GM19023 (cell line): ENCODE data around the gene LARGE1.
"Not testable (repeated sequence)": the region's sequence is repeated elsewhere in the genome, so short reads cannot be mapped to it uniquely, and the experiment has no call there.

Experiments used
- ATAC-seq: cut with Tn5 transposase; IDR thresholded peaks from one replicate; pipeline ENCODE4 v1.9.1; 2021; ENCODE audit warnings: mild to moderate bottlenecking, moderate library complexity; ENCODE audit not compliant: unreplicated experiment

Gene LARGE1

DNA sequence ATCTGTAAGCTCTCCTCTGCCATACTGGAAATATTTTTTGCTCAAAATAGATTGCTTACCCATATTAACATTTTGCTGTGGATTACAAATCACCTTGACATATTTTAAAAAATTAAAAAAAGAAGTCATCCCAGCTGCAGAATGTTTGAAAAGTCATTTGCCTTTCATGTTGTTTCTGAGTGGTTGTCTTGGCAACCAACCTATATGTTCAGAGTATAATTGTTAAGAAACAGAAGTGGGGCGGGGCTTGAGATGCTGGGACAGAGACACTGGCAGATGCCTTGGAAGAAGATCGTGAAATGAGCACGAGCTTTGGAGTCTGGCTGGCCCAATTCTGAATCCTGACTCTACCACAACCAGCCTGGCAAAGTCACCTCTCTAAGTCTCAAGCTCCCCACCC is 348.2 kb downstream of the LARGE1 start:
- ATAC-seq: no peak

DNA sequence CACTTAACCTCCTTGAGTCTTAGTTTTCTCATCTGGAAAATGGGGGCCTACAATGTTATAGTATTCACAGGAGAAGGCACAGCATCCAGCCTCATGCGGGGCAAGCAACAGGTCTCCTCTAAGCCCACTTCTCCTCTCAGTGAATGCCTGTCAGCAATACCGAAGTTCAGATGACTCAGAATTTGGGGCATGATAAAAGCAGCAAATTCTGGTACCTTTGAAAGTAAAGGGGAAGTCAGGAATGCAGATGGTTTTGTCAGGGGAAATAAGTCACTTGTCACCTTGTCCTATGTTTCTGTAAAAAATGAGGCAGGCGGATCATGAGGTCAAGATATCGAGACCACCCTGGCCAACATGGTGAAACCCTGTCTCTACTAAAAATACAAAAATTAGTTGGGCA is 350.2 kb downstream of the LARGE1 start:
- no peak for ATAC-seq

DNA sequence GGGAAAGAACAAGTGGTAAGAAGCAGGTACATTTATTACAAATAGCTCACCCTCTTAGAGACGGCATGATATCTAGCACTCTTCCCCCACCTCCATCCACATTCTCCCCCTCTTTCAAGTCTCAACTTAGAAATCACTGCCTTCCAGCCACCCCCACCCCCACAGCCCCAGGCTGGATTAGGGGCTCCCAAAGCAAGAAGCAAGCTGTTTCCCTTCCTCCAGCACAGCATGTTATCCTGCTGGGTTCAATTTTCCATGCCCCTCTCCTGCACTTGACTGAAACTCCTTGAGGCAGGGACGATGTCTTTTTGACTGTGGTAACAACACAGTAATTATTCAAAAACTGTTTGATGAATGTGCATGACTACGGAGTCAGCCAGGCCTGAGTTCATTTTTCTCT is 350.7 kb downstream of the LARGE1 start:
- no peak for ATAC-seq

DNA sequence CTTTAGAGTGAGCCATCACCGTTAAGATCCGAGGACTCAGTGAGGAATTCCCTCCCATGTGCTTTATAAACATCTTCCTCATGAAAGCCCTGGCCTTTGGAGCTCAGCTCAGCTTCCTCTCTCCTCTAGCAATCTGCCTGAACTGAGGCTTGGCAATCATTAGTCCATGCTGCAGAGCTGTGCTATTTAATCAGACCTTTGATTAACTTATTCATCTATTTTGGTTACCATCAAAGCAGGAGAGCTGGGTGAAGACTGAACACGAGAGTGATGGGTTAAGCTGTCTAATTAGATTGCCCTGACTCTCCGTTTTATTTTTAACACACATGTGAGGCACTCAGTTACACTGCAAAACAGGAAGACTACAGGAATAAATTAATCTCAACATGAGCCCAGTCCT is 351.3 kb downstream of the LARGE1 start:
- no peak for ATAC-seq

DNA sequence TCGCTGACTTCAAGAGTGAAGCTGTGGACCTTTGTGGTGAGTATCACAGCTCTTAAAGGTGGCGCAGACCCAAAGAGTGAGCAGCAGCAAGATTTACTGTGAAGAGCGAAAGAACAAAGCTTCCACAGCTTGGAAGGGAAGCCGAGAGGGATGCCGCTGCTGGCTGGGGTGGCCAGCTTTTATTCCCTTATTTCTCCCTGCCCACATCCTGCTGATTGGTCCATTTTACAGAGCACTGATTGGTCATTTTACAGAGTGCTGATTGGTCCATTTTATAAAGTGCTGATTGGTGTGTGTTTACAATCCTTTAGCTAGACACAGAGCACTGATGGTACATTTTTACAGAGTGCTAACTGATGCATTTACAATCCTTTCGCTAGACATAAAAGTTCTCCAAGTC is 353.8 kb downstream of the LARGE1 start:
- not testable (repeated sequence) for ATAC-seq

DNA sequence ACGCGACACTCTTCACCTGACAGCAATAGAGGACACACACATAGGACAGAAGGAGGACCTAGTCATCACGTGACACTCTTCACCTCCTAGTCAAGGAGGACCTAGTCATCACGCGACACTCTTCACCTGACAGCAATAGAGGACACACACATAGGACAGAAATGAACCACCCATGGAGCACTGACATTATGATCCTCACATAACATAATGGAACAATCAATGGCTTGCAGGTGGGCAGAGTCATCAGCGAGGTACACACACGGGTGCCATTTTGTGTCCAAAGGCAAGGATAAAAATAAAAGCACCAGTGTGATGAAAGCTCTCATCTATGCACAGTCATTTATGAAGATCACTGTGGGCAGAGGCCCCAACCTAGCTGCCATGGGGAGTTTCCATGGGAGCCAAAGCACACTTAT is 354.7 kb downstream of the LARGE1 start:
- no peak for ATAC-seq

DNA sequence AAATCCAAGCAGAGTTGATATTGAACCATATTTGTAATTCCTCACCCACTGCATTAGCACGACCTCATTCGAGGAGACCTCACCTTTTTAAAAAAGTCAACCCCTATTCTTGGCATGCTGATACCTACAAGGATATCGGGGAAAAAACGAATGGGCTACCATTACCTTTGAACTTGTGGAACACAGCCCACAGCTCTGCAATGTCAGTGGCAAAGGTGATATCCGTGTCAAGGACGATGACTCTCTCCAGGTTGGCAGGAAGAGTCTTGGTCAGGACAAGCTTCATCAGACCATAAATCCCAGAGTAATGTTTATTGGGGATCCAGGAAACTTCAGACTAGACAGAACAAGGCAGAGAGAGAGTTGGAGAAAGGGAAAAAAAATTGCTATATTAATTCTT is 355.6 kb downstream of the LARGE1 start:
- no peak for ATAC-seq

DNA sequence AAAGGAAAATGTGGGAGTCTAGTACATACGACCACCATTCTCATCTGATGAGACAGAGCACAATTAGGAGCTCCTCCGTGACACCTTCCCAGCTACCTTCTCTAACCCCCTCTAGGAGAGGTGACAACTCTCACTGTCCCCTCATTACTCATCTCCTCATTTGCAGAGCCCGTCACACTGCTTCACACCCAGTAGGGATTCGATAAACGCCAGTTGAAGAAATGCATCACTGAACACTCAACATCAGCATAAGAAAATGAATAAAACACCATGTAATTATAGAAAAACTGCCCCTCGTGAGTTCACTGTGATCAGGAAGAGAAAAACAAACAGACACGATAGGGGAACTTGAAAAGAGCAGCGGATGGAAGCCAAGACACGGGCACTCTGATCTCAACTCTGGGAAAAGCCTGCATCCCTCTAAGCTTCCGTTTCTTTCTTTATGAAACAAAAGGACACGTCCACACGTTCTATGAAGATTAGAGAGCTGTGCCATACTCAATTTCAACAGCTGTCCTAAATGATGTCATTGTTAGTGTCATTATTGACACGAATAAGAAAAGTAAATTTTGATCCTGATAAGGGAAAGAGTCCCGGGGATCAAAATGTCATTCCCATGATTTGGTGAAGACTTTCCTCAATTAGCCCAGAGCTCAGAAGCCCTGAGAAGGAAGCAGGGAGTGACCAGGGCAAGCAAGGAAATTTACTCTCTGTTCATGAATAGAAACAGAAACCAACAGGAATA is 356.9 kb downstream of the LARGE1 start:
- no peak for ATAC-seq

DNA sequence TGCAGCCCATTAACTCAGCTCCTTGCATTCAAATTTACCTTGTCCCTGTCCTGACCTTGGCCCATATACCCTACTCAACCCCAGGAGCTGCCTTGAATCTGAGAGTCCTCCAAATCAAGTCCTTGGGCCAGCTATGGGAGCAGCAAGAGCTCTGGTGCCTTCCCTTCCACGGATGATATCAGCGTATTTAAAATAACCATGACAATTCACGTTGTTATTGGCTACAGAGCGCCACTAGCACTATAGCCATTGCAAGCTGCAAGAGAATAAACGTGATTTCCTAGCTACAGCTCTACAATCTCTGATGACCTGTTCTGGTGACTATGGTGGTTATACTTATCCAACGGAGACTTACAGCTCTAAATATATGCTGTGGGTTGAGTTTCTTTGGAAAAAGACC is 357.8 kb downstream of the LARGE1 start:
- no peak for ATAC-seq

DNA sequence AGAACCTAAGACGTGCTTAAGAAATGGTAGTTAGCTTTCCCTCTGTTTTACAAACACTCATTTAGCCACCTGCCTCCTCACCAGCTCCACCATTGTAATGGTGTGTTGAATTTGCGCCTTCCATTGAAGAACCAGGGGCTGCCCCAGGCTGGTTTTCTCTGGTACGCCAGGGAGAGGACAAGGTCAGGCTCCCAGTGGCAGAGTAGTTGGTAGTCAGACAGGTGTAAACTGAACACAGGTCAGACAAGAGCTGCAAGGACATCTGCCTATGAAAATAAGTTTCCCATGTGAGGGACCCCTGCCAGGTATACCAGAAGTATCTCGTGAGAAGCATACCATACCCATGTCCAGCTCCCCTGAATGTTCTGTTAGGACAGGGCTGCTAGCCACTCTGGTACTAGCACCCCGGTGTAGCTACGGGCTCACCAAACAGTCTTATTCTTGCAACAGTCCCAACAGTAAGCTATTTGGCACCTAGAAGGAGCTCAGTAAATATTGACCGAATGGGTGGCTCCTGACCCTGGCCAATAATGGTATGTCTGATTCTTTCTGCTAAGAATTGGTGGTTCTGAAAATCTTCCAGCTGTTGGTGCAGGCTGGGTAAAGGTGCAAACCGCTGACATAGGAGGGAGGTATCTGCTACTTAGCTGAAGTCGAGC is 359.0 kb downstream of the LARGE1 start:
- ATAC-seq: no peak

DNA sequence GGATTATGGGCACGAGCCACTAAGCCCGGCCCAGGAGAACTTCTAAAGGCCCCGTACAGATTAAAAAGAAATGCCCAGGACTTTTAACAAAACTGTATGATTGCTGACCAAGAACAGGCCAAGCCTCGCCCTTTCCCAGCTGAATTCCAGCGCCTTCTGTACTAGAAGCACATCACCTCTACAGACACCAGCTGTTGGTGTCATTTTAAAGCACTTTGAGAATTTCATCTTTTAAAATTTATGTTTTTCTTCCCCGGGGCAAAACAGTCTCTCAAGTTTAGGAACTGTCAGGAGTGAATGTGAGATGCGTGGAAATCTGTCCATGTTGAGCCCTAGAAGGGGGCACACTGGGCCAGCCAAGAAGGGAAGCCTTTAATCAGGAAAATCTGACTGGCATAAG is 362.4 kb downstream of the LARGE1 start:
- ATAC-seq: no peak

DNA sequence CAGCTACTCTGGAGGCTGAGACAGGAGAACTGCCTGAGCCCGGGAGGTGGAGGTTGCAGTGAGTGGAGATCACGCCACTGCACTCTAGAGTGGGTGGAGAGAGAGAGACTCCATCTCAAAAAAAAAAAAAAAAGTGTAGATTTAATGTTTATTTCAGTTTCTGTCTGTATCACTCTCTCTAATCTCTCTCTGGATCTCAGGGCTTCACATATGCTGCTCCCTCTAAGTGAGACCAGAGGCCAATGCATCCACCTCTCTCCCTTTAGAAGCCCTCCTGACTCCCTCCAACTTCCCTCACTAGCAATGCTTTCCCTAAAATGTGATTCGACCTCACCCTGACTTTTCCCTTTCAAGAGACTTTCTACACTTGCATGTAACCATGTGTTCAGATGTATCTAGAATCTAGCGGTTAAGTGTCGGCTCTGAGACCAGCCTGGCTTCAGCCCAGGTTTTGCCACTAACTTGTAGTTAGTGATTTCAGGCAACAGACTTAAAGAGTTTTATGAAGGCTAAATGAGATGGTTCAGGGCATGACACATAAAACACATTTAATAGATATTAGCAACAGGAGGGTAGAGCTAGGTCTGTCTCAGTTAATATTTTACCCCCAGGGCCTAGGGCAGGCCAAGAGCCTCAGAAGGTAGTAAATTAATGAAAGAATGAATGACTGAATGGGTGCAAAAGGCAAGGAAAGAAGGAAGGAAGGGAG is 364.3 kb downstream of the LARGE1 start:
- no peak for ATAC-seq

DNA sequence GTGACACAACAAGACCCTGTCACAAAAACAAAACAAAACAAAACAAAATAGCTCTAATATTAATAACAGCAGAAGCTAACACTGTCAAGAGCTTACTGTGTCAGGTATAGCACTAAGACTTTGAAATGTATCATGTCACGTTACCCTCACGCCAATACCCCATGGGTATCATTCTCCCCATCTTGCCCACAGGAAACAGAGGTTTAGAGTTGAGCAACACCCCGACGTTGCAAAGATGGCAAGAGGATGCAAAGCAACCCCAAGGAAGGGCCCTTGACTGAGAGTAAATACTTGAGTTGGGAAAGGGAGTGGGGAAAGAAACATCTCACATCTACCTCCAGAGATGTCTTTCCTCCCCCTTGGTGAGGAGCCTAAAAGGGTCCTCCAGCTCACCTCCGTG is 366.8 kb downstream of the LARGE1 start:
- no peak for ATAC-seq

DNA sequence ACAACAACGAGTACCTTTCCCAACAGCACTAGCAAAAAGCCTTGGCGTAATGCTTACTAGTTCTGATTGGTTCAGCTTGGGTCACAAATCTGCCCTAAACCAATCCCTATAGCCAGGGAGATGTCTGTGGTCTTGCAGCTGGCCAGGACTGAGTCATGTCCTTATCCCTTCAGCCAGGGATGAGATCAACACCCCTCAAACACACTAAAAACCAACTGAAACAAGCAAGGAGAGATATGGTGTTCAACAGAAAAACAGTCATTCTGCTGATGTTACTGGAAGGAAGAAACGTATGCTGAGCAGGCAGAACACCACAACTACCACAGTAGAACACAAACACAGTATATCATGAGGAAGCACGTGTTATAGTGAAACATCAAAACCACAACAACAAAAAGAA is 375.6 kb downstream of the LARGE1 start:
- no peak for ATAC-seq

DNA sequence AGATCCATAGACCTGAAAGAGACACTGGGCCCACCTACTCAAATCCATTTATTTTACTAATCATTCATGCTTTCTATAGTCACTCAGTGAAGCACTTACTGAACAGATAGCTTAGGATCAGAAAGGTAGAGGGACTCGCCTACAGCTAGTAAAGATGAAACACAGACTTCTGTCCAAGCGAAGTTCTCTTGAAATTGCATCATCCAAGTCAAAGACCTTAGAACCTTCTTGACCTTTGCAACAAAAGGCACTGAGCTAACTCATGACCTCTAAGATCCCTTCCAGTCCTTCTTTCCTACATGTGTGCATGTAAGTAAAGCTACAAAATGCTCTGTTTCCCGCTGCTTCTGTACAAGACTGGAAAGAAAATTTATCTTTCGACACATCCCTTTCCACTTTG is 377.6 kb downstream of the LARGE1 start:
- ATAC-seq: no peak

DNA sequence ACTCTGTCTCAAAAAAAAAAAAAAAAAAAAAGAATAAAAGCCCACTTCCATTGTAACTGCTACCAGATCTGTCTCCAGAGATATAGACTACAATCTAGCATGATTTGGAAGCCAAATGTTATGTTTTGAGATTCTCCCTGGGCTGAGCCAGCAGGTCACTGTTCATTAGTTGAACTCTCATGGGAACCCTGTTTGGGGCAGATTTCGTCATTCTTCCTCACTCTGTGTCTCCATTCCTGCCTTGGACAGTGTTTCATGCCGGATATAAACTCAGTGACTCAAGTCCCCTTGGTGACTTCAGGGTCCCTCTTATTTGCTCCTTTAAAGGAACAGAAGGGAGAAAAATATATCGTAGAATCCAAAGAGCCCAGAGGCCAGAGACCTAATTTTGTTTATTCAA is 378.1 kb downstream of the LARGE1 start:
- no peak for ATAC-seq

DNA sequence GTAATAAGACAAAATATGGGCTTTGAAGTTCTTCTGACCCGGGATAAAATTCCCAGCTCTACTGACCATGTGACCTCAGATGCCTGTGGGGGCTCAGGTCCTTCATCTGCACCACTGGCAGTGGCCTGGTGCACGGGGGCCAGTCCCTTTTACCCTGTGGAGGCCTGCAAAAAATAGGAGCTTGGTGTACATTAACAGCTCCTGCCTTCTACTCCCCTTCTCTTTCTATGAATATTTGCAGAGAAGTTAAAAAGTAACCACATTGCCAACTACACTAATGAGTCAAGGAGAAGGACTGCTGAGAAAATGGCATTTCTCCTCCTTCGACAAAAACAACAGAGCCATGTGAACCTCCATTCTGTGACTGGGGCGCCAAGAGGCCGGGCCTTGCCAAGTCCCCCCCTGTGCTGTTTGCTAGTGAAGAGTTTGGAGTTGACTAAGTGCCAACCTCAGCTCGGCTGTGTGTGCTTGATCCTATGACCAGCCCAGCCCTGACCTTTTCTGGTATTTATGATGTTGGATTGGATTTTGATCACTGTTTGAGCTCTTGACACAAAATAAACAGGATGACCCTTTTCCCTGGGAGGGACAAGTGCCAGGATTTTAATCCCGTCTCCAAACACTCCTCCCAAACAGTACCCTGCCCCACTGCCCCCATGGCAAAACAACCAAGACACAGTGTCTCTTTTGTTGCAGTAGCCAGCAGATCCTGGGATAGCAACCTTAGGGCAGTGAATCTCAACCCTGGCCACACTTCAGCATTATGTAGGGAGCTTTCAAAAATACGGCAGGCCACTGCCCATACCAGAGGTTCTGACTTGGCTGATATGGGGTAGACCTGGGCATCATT is 380.1 kb downstream of the LARGE1 start:
- ATAC-seq: no peak

DNA sequence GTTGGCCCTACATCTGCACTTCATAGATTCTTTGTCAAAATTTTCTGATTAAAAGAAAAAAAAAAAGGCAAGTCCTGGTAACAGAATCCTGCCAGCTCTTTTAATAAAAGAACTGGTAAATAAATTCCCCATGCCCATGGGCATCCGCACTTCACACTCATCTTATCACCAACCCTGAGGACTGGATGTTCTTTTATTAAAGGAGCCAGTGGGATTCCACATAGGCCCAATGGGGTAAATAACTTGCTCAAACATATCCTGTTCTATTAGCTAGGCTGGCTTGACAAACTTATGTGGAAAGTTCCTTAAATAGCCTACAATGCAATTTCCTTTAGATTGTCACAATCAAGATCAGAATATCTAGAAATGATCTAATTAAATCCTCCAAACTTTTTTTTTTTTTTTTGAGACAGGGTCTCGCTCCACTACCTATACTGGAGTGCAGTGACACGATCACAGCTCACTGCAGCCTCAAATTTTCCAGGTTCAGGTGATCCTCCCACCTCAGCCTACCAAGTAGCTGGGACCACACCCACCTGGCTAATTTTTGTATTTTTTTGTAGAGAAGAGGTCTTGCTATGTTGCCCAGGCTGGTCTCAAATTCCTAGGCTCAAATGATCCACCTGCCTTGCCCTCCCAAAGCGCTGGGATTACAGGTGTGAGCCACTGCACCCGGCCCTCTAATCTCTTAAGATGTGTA is 380.9 kb downstream of the LARGE1 start:
- no peak for ATAC-seq

DNA sequence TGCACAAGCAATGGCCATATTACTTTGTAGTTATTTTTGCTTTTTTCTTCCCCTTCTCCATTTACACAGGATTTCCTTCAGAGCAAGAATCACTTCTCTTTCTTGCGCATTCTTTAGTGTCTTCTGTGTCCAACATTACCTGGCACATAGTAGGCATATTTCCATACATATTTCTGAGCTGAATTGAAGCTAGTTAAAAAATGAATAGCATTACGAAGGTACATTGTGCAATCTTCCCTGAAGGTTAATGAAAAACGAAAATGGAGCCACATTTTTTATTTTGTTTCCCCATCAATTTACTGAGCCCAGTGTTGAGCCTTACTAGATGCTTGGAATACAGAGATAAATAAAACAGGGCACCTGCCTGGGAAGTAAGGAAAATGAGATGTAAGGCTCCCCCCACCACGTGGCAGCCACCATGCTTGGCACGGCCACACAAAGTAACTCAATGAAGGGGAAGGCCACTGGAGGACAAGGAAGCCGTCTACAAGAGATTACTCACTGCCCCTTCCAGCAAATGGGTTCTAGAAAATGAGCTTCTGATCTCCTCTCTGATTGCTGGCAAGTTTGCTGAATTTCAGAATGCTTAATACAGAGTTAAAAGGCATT is 381.9 kb downstream of the LARGE1 start:
- ATAC-seq: no peak

DNA sequence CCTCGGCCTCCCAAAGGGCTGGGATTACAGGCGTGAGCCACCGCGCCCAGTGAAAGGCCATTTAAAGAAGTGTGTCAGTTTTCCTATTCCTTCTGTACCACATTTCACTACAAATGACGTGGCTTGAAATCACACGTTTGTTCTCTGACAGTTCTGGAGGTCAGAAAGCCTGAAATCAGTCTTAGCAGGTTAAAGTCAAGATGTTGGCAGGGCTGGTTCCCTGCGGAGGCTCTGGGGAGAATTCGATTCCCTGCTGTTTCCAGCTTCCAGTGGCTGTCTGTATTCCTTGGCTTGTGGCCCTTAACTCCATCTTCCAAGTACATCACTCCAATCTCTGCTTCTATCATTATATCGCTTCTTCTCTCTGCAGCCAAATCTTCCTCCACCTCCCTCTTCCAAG is 383.2 kb downstream of the LARGE1 start:
- ATAC-seq: no peak
